AG10803 (cell line): ENCODE measurements around the gene CORIN.
"Not testable (repeated sequence)": the region's sequence is repeated elsewhere in the genome, so short reads cannot be mapped to it uniquely, and the experiment has no call there.

Experiments used
- DNase-seq: peaks from one replicate; pipeline ENCODE4 v3.0.0; 2010; ENCODE audit warnings: low read depth
- H3K4me3 ChIP-seq: 2 replicates; pipeline ENCODE4 v1.5.1; 2011; ENCODE audit warnings: mild to moderate bottlenecking, low read length, control low read depth
- CTCF ChIP-seq: conservative IDR thresholded peaks from 2 replicates; pipeline ENCODE4 v1.5.1; 2011; ENCODE audit warnings: mild to moderate bottlenecking, low read length, control low read depth, inconsistent platforms

CORIN gene

DNA sequence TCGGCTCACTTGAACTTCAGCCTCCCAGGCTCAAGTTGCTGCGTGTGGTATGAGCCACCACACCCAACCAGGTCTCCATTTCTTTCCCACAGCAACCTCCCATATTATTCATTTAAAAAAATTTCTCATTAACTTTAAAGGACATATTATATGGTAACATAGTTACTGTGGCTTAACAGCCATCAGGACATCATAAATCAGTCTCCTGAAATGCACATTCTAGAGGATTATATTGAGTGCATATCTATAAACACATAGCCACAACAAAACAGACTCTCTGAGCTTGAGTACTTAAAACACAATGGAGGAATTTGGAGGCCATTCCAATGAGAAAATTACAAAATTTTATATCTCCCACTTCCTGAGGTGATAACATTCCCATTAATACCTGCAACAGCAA is 61.5 kb downstream of the CORIN start:
- H3K4me3 ChIP-seq = no peak overlapping the region
- no peak for TF ChIP-seq CTCF
- DNase-seq = no peak

- H3K4me3 ChIP-seq = no peak overlapping the region
- no peak for DNase-seq
- no peak for TF ChIP-seq CTCF
Observed at GRCh38 chr4:47774079-47774478, 63.8 kb downstream of the CORIN start.

DNA sequence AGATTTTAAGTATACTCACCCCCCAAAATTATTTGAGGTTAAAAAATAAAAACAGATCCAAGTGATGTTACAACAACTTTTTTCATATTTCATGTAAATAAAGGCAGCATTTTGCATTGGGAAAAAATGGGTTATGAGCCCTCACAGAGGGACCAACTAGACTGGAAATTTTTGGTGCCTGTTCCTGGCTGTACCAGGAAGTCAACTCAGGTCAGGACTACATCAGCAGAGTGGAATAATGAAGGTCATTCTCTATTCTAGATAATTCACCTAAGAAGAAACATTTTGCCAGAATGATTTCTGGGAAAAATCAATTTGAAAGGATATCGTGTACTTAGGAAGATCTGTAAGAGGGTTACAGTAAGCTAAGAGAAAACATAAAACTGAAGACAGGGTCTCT is 66.8 kb downstream of the CORIN start:
- no peak for TF ChIP-seq CTCF
- no peak overlapping the region for H3K4me3 ChIP-seq
- no peak for DNase-seq

- not testable (repeated sequence) for H3K4me3 ChIP-seq, DNase-seq
Observed at GRCh38 chr4:47767956-47768355, 69.9 kb downstream of the CORIN start.

DNA sequence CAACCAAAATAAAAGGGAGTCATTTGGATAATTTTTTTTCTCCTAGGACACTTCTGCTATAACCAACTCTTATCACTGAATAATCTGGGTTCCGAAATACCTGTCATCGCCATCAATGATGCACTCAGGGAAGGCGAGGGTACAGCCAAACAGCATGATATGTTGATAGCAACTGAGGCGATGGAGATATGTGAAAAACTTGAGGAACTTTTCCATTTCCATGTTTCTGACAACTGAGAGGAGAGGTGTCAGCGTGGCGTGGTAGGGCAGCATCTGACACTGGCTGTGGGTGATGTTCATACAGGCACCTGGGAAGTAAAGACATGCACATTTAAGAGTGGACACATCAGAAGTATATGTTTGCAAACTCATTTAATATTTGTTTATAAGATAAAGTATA is 74.6 kb downstream of the CORIN start:
- no peak overlapping the region for H3K4me3 ChIP-seq
- no peak for DNase-seq

DNA sequence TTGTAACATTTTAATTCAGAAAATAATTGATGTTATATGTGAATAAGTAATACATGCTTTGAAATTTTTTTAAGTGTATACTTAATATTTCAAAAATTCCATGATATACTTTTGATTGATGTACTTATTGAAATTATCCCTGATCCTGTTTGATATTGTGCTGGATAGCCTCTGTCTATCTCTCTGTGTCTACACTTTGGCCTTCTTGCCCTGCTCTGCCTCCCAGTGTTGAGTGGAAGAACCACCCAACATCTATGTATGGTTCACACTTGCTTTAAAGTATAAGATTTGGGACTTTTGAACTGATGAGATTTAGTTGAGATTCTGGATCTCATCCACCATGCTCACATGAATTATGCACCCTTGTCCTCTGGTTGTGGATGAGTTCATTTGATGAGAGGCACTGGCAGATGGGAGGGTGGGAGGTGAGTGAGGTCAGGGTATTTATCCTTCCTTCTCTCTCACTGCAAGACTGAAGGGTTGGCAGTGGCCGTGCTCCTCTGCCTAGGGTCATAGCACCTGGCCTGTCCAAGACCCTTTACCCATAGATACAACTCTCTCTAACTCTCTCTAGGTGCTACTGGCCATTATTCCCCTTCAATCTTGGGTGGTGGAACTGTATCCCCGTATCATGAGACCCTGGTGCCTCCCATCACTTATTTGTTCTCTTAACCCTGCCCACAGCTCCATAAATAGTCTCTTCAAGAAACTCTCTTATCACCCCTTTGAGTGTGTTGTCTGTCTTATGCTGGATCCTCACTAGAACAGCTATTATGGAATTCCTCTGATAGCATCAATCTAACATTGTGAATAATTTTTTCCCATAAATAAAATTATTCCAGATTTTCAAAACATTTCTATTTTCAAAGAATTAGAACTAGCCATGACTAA is 75.2 kb downstream of the CORIN start:
- no peak for TF ChIP-seq CTCF
- no peak for DNase-seq
- no peak overlapping the region for H3K4me3 ChIP-seq

More for the DNA sequence above, 74.6 kb downstream of the CORIN start:
- TF ChIP-seq CTCF = no peak

- not testable (repeated sequence) for H3K4me3 ChIP-seq, DNase-seq
Observed at GRCh38 chr4:47753316-47753715, 84.6 kb downstream of the CORIN start.

GRCh38 chr4:47752214-47752613 is 85.7 kb downstream of the CORIN start:
- no peak for DNase-seq
- no peak for TF ChIP-seq CTCF
- H3K4me3 ChIP-seq = no peak overlapping the region
